Stimulated activated CD8-positive, alpha-beta memory T cell treated with anti-CD3 and anti-CD28 coated beads, Interleukin-2, amount 100 ng/mL, for 1 hour (primary cell): ENCODE results near the gene WHAMM.
"Not testable (repeated sequence)": the region's sequence is repeated elsewhere in the genome, so short reads cannot be mapped to it uniquely, and the experiment has no call there.

ENCODE experiments used
- DNase-seq, 2 donors: peaks; one replicate each; pipeline ENCODE4 v3.0.0-alpha.2; 2020; ENCODE audit warnings: low read depth in 2 of 2

WHAMM gene

GRCh38 chr15:82809308-82810060, at the start of gene WHAMM:
Gene WHAMM, plus strand, starts transcription at chr15:82809628. Its CDS starts 99 bp downstream, at chr15:82809727.
- peak; percentile 86 to 90 for DNase-seq

- DNase-seq, result no peak
Measured at GRCh38 chr15:82763361-82764116, 45.9 kb upstream of the WHAMM start.

- no peak for DNase-seq
Measured at GRCh38 chr15:82764117-82764490, 45.3 kb upstream of the WHAMM start.

- DNase-seq, result no peak
Measured at GRCh38 chr15:82764740-82765139, 44.7 kb upstream of the WHAMM start.

GRCh38 chr15:82766201-82766600, 43.2 kb upstream of the WHAMM start:
- not testable (repeated sequence) for DNase-seq

GRCh38 chr15:82767163-82767829, 42.1 kb upstream of the WHAMM start:
- no peak for DNase-seq

- no peak for DNase-seq
Measured at GRCh38 chr15:82768414-82769054, 40.9 kb upstream of the WHAMM start.

GRCh38 chr15:82771789-82772607, 37.4 kb upstream of the WHAMM start:
- DNase-seq, result no peak

GRCh38 chr15:82774496-82774895, 34.9 kb upstream of the WHAMM start:
- DNase-seq, result no peak

- no peak for DNase-seq
Measured at GRCh38 chr15:82778755-82779154, 30.7 kb upstream of the WHAMM start.

GRCh38 chr15:82781349-82781748, 28.1 kb upstream of the WHAMM start:
- DNase-seq, result no peak

- DNase-seq, result no peak
Measured at GRCh38 chr15:82788496-82788895, 20.9 kb upstream of the WHAMM start.

- no peak for DNase-seq
Measured at GRCh38 chr15:82789491-82789890, 19.9 kb upstream of the WHAMM start.

- DNase-seq, result no peak
Measured at GRCh38 chr15:82790321-82790720, 19.1 kb upstream of the WHAMM start.

- no peak for DNase-seq
Measured at GRCh38 chr15:82792068-82792467, 17.4 kb upstream of the WHAMM start.

- no peak for DNase-seq
Measured at GRCh38 chr15:82793737-82794136, 15.7 kb upstream of the WHAMM start.

GRCh38 chr15:82798104-82798503, 11.3 kb upstream of the WHAMM start:
- DNase-seq, result no peak

GRCh38 chr15:82798531-82799166, 10.8 kb upstream of the WHAMM start:
- DNase-seq, result no peak

- no peak for DNase-seq
Measured at GRCh38 chr15:82799183-82799841, 10.1 kb upstream of the WHAMM start.

- no peak for DNase-seq
Measured at GRCh38 chr15:82802497-82802896, 6.9 kb upstream of the WHAMM start.
